HG03175 (cell line): ENCODE results near the gene ANKRD17.
"Not testable (repeated sequence)": the region's sequence is repeated elsewhere in the genome, so short reads cannot be mapped to it uniquely, and the experiment has no call there.

Source experiments
- ATAC-seq: cut with Tn5 transposase; IDR thresholded peaks from one replicate; pipeline ENCODE4 v1.9.1; 2021; ENCODE audit warnings: mild to moderate bottlenecking, moderate library complexity; ENCODE audit not compliant: unreplicated experiment

ANKRD17 gene

GRCh38 chr4:73258686-73259570 is at the start of gene ANKRD17:
TSS of gene ANKRD17 (minus strand) at chr4:73258798. CDS start at chr4:73258668, 130 bp downstream.
- ATAC-seq: peak; percentile 75

- no peak for ATAC-seq
These were observed 49.7 kb upstream of the ANKRD17 start for GRCh38 chr4:73308286-73308685.

GRCh38 chr4:73303711-73304110 is 45.1 kb upstream of the ANKRD17 start:
- ATAC-seq: no peak

GRCh38 chr4:73299548-73300280 is 41.1 kb upstream of the ANKRD17 start:
- ATAC-seq: no peak

GRCh38 chr4:73292661-73293060 is 34.1 kb upstream of the ANKRD17 start:
- ATAC-seq: not testable (repeated sequence)

GRCh38 chr4:73281982-73282381 is 23.4 kb upstream of the ANKRD17 start:
- no peak for ATAC-seq

GRCh38 chr4:73281396-73281795 is 22.8 kb upstream of the ANKRD17 start:
- no peak for ATAC-seq

GRCh38 chr4:73277201-73277600 is 18.6 kb upstream of the ANKRD17 start:
- ATAC-seq: no peak

GRCh38 chr4:73275318-73275654 is 16.7 kb upstream of the ANKRD17 start:
- ATAC-seq: no peak

GRCh38 chr4:73272816-73273215 is 14.2 kb upstream of the ANKRD17 start:
- no peak for ATAC-seq

GRCh38 chr4:73267050-73267449 is 8.5 kb upstream of the ANKRD17 start:
- ATAC-seq: no peak

- peak; percentile 9 for ATAC-seq
These were observed 1.0 kb upstream of the ANKRD17 start for GRCh38 chr4:73259571-73260090.

GRCh38 chr4:73258436-73258685 is 237 bp downstream of the ANKRD17 start:
- ATAC-seq: peak; percentile 33

GRCh38 chr4:73257651-73258435 is 755 bp downstream of the ANKRD17 start:
- peak; percentile 0 for ATAC-seq

- peak; percentile 21 for ATAC-seq
These were observed 1.4 kb downstream of the ANKRD17 start for GRCh38 chr4:73257234-73257633.

- ATAC-seq: not testable (repeated sequence)
These were observed 2.8 kb downstream of the ANKRD17 start for GRCh38 chr4:73255847-73256246.

GRCh38 chr4:73252001-73252400 is 6.6 kb downstream of the ANKRD17 start:
- ATAC-seq: no peak

GRCh38 chr4:73251384-73251783 is 7.2 kb downstream of the ANKRD17 start:
- no peak for ATAC-seq

GRCh38 chr4:73250642-73251041 is 8.0 kb downstream of the ANKRD17 start:
- no peak for ATAC-seq

- ATAC-seq: no peak
These were observed 9.8 kb downstream of the ANKRD17 start for GRCh38 chr4:73248821-73249220.

- no peak for ATAC-seq
These were observed 10.2 kb downstream of the ANKRD17 start for GRCh38 chr4:73248416-73248815.
